GM12878 (cell line): ENCODE data around the gene SRSF1. TPM values are rescaled to one million over a fixed set of nuclear protein-coding genes. Genes with fewer than 3 reads are reported as not detected.
A peak's percentile ranks its signal among the peaks of the same experiment; 100 is the strongest.

ENCODE experiments used
- ATAC-seq: fragments of 200-7000 bp; cut with Tn5 transposase; 3 replicates; pipeline ENCODE4 v1.9.1; 2020; ENCODE audit warnings: mild to moderate bottlenecking, moderate library complexity
- BruUV-seq: library from RNA; stranded (reverse); fragments of 400-500 nt; replicated peaks from 2 replicates; lab custom pipeline; 2021; lab: Mats Ljungman, UMichigan
- CTCF ChIA-PET: fragments of 300-600 bp; sonication (Branson Sonifier 250); formaldehyde crosslinking; extraction: SDS; loops from one replicate; lab custom pipeline; 2021; ENCODE audit warnings: inconsistent platforms; lab: Yijun Ruan, JAX
- POLR2A ChIA-PET: fragments of 350-600 bp; formaldehyde crosslinking; extraction: SDS; loops from one replicate; lab custom pipeline; 2021; ENCODE audit warnings: inconsistent platforms; lab: Charles Lee
- RAD21 ChIA-PET: fragments of 300-600 bp; sonication (Branson Sonifier 250); formaldehyde crosslinking; loops from one replicate; lab custom pipeline; 2023; ENCODE audit warnings: antibody characterized with exemption; ENCODE audit not compliant: unreplicated experiment; lab: Charles Lee
- SMC1A ChIA-PET: fragments of 300-600 bp; sonication (Branson Sonifier 250); formaldehyde crosslinking; loops from one replicate; lab custom pipeline; 2023; ENCODE audit not compliant: unreplicated experiment, uncharacterized antibody; lab: Charles Lee
- DNase-seq: peaks from one replicate; pipeline ENCODE4 v3.0.0-alpha.2; 2011; ENCODE audit warnings: low read depth, low spot score
- FAIRE-seq: peaks from 3 replicates; lab custom pipeline; 2011; peaks lifted over from hg19 to GRCh38; lab: Jason Lieb, UNC
- H2AFZ ChIP-seq: 2 replicates; pipeline ENCODE4 v1.6.0; 2011; ENCODE audit warnings: low read depth, low read length, control low read depth; ENCODE audit not compliant: control insufficient read depth
- H3K27ac ChIP-seq: 2 replicates; pipeline ENCODE4 v1.5.1; 2011; ENCODE audit warnings: control low read depth; ENCODE audit not compliant: control insufficient read depth, insufficient read depth
- H3K27me3 ChIP-seq, 2 experiments: replicated peaks in 1 of 2; 2 replicates each; pipeline versions ENCODE4 v1.6.0 to v1.6.1; 2011; ENCODE audit warnings: low read length in 1 of 2; ENCODE audit not compliant: control insufficient read depth in 2 of 2, insufficient read depth in 2 of 2
- H3K36me3 ChIP-seq, 2 experiments: 2 replicates each; pipeline ENCODE4 v1.5.1; 2011; ENCODE audit warnings: low read length in 1 of 2; ENCODE audit not compliant: control insufficient read depth in 2 of 2, insufficient read depth in 2 of 2
- H3K4me1 ChIP-seq: 2 replicates; pipeline ENCODE4 v1.6.1; 2011; ENCODE audit warnings: mild to moderate bottlenecking, low read length, moderate library complexity, mixed read lengths; ENCODE audit not compliant: control insufficient read depth, insufficient read depth
- H3K4me2 ChIP-seq: 2 replicates; pipeline ENCODE4 v1.6.0; 2011; ENCODE audit warnings: control low read depth; ENCODE audit not compliant: control insufficient read depth, insufficient read depth
- H3K4me3 ChIP-seq: fragments of 200-600 bp; sonication (generic); 2 replicates; pipeline ENCODE4 v1.5.1; 2016
- H3K79me2 ChIP-seq: 2 replicates; pipeline ENCODE4 v1.6.0; 2011; ENCODE audit warnings: low read length; ENCODE audit not compliant: control insufficient read depth, insufficient read depth
- H3K9ac ChIP-seq: 2 replicates; pipeline ENCODE4 v1.8.0; 2011; ENCODE audit warnings: low read length, control low read depth, mixed read lengths; ENCODE audit not compliant: control insufficient read depth, insufficient read depth
- H3K9me3 ChIP-seq: replicated peaks from 3 replicates; pipeline ENCODE4 v1.5.1; 2011; ENCODE audit warnings: mild to moderate bottlenecking, low read length; ENCODE audit not compliant: control insufficient read depth, insufficient read depth
- H4K20me1 ChIP-seq: 2 replicates; pipeline ENCODE4 v1.6.0; 2011; ENCODE audit not compliant: control insufficient read depth, insufficient read depth
- CREB1 ChIP-seq: IDR thresholded peaks from 2 replicates; pipeline ENCODE4 v1.6.1; 2012; ENCODE audit warnings: low read depth, mild to moderate bottlenecking, inconsistent platforms
- SIX5 ChIP-seq: IDR thresholded peaks from 2 replicates; pipeline ENCODE4 v1.6.1; 2011; ENCODE audit warnings: mild to moderate bottlenecking, low read depth, low read length, moderate library complexity; ENCODE audit not compliant: severe bottlenecking
- SMAD1 ChIP-seq: fragments of 450-650 bp; IDR thresholded peaks from 2 replicates; pipeline ENCODE4 v1.6.1; 2018; ENCODE audit warnings: mild to moderate bottlenecking, low read depth; ENCODE audit not compliant: partially characterized antibody
- SPI1 ChIP-seq: IDR thresholded peaks from 2 replicates; pipeline ENCODE4 v1.6.1; 2011; ENCODE audit warnings: low read depth, mild to moderate bottlenecking, low read length, moderate library complexity, borderline replicate concordance; ENCODE audit not compliant: insufficient read depth
- SUZ12 ChIP-seq: fragments of 200-600 bp; sonication (generic); IDR thresholded peaks from one replicate; pipeline ENCODE4 v1.6.1; 2018; ENCODE audit warnings: antibody characterized with exemption, mild to moderate bottlenecking; ENCODE audit not compliant: unreplicated experiment
- TCF3 ChIP-seq: IDR thresholded peaks from 2 replicates; pipeline ENCODE4 v1.6.1; 2012; ENCODE audit warnings: low read depth, mild to moderate bottlenecking, low read length, borderline replicate concordance; ENCODE audit not compliant: insufficient read depth
- WGBS: methylation state at CpG from one replicate; pipeline ENCODE4 v1.1.6; 2016; ENCODE audit warnings: low lambda C conversion rate; ENCODE audit not compliant: insufficient replicate concordance, insufficient coverage; ENCODE audit errors: missing lambda C conversion rate; 5-methylcytosine and 5-hydroxymethylcytosine counted together
- in situ Hi-C: fragments of 300-500 bp; cut with MboI; formaldehyde crosslinking; loops from 9 replicates; pipeline ENCODE4 v1.14.3; 2018; ENCODE audit warnings: mixed read lengths
- intact Hi-C: fragments of 100-400 bp; cut with micrococcal nuclease; formaldehyde crosslinking; loops from one replicate; pipeline ENCODE4 v1.14.2; 2022; ENCODE audit not compliant: unreplicated experiment
- polyA plus RNA-seq, 11 experiments: library from polyadenylated mRNA; depleted of rRNA in 4 of 11; unstranded in 6 of 11; stranded (reverse) in 5 of 11; fragments of >200 nt; fragmentation: Nextera tagmentation in 4 of 11; fragmentation: Illumina TruSeq in 1 of 11; extraction: Ambion mirVana in 4 of 11; extraction: Trizol in 1 of 11; gene quantifications; 1 replicate in 1 of 11; 2 replicates in 10 of 11; pipeline versions ENCODE4 v1.2.1 to v1.2.3, GENCODE V29; 2011 to 2016; ENCODE audit warnings: inconsistent platforms in 2 of 11, missing spikeins in 2 of 11, low read depth in 1 of 11
- total RNA-seq, 4 experiments: library from RNA; depleted of rRNA in 3 of 4; stranded (reverse); fragments of >200 nt in 3 of 4; fragmentation: Illumina TruSeq in 1 of 4; extraction: Trizol in 1 of 4; gene quantifications; 2 replicates each; pipeline versions ENCODE4 v1.2.1 to v1.2.3, GENCODE V29; 2013 to 2021
- TF ChIP-seq, protein P1 (sequence below): fragments of 450-650 bp; IDR thresholded peaks from 2 replicates; pipeline ENCODE4 v1.6.1; 2018; ENCODE audit warnings: mild to moderate bottlenecking, low read depth, moderate library complexity; ENCODE audit not compliant: partially characterized antibody

Gene SRSF1
- total and polyA plus RNA-seq, 10 of the 15 experiments (the other 5 are each of a cell fraction or from before 2014, with no cell fraction given): 101 to 474 (median 404) TPM

GRCh38 chr17:58002154-58002948 lies 4.7 kb downstream of the SRSF1 start:
- in situ Hi-C loops (no loop called here), intact Hi-C loops (no loop called here)
- peaks cover 62% of the 10 kb centered on the region for H3K79me2 ChIP-seq

More at GRCh38 chr17:58002154-58002948, 4.7 kb downstream of the SRSF1 start:
- Histone ChIP-seq H3K27me3 (no peaks in the 10 kb centered on the region), H3K36me3 (peaks cover 1 to 45% of the 10 kb centered on the region in 2 experiments; a peak in 3 of 4 replicates), H3K9ac (no peak overlapping the region), H4K20me1 (peaks cover 2% of the 10 kb centered on the region; the same call in 1 of the 2 replicates), H3K4me1 (peaks cover 13% of the 10 kb centered on the region; the same call in 1 of the 2 replicates), H3K4me3 (peak overlapping the region; percentile 98; the same call in 1 of the 2 replicates), H3K4me2 (peak overlapping the region; percentile 53), H3K27ac (no peak overlapping the region), H2AFZ (no peak overlapping the region), H3K9me3 (no peaks in the 10 kb centered on the region)
- WGBS: 40% methylated on average over 4 of the region's 4 CpGs
- no peak for DNase-seq
- ChIA-PET CTCF (interaction anchor here (1.1 to 19.6 kb wide), 14 partner anchors 8 to 169 kb away, joined by 3 to 708 read pairs (median 52); partner anchors contain the start of genes MRPS23 and VEZF1), RAD21 (interaction anchor here (1.3 to 12.2 kb wide), 5 partner anchors 11 to 169 kb away, joined by 4 to 239 read pairs (median 12); partner anchors contain the start of gene MRPS23), POLR2A (interaction anchor here (1.1 to 1.5 kb wide), 2 partner anchors 8 to 54 kb away, joined by 3 to 5 read pairs; no protein-coding TSS in a partner anchor), SMC1A (interaction anchor here (0.6 to 12.0 kb wide), 13 partner anchors 9 to 153 kb away, joined by 3 to 341 read pairs (median 4); partner anchors contain the start of genes MRPS23 and VEZF1)
- TF ChIP-seq, protein P1, sequence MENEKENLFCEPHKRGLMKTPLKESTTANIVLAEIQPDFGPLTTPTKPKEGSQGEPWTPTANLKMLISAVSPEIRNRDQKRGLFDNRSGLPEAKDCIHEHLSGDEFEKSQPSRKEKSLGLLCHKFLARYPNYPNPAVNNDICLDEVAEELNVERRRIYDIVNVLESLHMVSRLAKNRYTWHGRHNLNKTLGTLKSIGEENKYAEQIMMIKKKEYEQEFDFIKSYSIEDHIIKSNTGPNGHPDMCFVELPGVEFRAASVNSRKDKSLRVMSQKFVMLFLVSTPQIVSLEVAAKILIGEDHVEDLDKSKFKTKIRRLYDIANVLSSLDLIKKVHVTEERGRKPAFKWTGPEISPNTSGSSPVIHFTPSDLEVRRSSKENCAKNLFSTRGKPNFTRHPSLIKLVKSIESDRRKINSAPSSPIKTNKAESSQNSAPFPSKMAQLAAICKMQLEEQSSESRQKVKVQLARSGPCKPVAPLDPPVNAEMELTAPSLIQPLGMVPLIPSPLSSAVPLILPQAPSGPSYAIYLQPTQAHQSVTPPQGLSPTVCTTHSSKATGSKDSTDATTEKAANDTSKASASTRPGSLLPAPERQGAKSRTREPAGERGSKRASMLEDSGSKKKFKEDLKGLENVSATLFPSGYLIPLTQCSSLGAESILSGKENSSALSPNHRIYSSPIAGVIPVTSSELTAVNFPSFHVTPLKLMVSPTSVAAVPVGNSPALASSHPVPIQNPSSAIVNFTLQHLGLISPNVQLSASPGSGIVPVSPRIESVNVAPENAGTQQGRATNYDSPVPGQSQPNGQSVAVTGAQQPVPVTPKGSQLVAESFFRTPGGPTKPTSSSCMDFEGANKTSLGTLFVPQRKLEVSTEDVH: peak; percentile 22
- TF ChIP-seq CREB1 (no peak), SPI1 (no peak), SUZ12 (no peak), SIX5 (no peak), TCF3 (no peak), SMAD1 (no peak)
- no peak for ATAC-seq
- FAIRE-seq: no peak
- no TSS peak for BruUV-seq
